Measurements from ENCODE around the gene SLC4A11.

Gene SLC4A11
- 0 to 0.47 (median 0.34) reads per million in 4 donors for total RNA-seq

GRCh38 chr20:3239026-3239866 lies at the start of gene SLC4A11:
Gene SLC4A11, minus strand, starts transcription at chr20:3239190. Its CDS starts 53 bp downstream, at chr20:3239137.
- peak in 2 of 5 donors; percentile 14 to 34 for DNase-seq

GRCh38 chr20:3283222-3283820 lies 44.3 kb upstream of the SLC4A11 start:
- no peak for DNase-seq

GRCh38 chr20:3282271-3283221 lies 43.6 kb upstream of the SLC4A11 start:
- DNase-seq: no peak

GRCh38 chr20:3281437-3281836 lies 42.4 kb upstream of the SLC4A11 start:
- no peak for DNase-seq

GRCh38 chr20:3279761-3280160 lies 40.8 kb upstream of the SLC4A11 start:
- DNase-seq: no peak

- DNase-seq: no peak
Observed at GRCh38 chr20:3277686-3278465, 38.9 kb upstream of the SLC4A11 start.

GRCh38 chr20:3276680-3277015 lies 37.7 kb upstream of the SLC4A11 start:
- DNase-seq: peak in 1 of 5 donors; percentile 11

GRCh38 chr20:3275966-3276679 lies 37.1 kb upstream of the SLC4A11 start:
- DNase-seq: no peak

GRCh38 chr20:3275064-3275935 lies 36.3 kb upstream of the SLC4A11 start:
- no peak for DNase-seq

GRCh38 chr20:3273371-3273770 lies 34.4 kb upstream of the SLC4A11 start:
- no peak for DNase-seq

- no peak for DNase-seq
Observed at GRCh38 chr20:3270051-3270450, 31.1 kb upstream of the SLC4A11 start.

GRCh38 chr20:3262566-3262965 lies 23.6 kb upstream of the SLC4A11 start:
- no peak for DNase-seq

- DNase-seq: no peak
Observed at GRCh38 chr20:3258429-3258828, 19.4 kb upstream of the SLC4A11 start.

GRCh38 chr20:3255728-3256127 lies 16.7 kb upstream of the SLC4A11 start:
- no peak for DNase-seq

- no peak for DNase-seq
Observed at GRCh38 chr20:3251806-3252205, 12.8 kb upstream of the SLC4A11 start.

- no peak for DNase-seq
Observed at GRCh38 chr20:3250091-3250504, 11.1 kb upstream of the SLC4A11 start.

- no peak for DNase-seq
Observed at GRCh38 chr20:3248993-3249347, 10.0 kb upstream of the SLC4A11 start.

- no peak for DNase-seq
Observed at GRCh38 chr20:3248167-3248992, 9.4 kb upstream of the SLC4A11 start.

GRCh38 chr20:3247638-3248037 lies 8.6 kb upstream of the SLC4A11 start:
- no peak for DNase-seq

GRCh38 chr20:3246682-3247081 lies 7.7 kb upstream of the SLC4A11 start:
- DNase-seq: no peak

Measured in T-helper 1 cell (primary cell).